LNCAP (cell line): ENCODE measurements around the gene TMPRSS9.

ENCODE experiments used
- CTCF ChIP-seq: fragments of 450-650 bp; IDR thresholded peaks from 2 replicates; pipeline ENCODE4 v1.5.1; 2017; ENCODE audit warnings: mild to moderate bottlenecking

The TMPRSS9 gene

GRCh38 chr19:2325281-2326046, 34.6 kb upstream of the TMPRSS9 start:
- no peak for TF ChIP-seq CTCF

- TF ChIP-seq CTCF: no peak
These were observed 33.2 kb upstream of the TMPRSS9 start for GRCh38 chr19:2326699-2327360.

GRCh38 chr19:2327773-2328400, 32.2 kb upstream of the TMPRSS9 start:
- no peak for TF ChIP-seq CTCF

- TF ChIP-seq CTCF: no peak
These were observed 31.5 kb upstream of the TMPRSS9 start, which contains the start of the genes LSM7 and SPPL2B for GRCh38 chr19:2328401-2329148. TSS of gene LSM7 (minus strand) at chr19:2328586. CDS start at chr19:2328566, 20 bp downstream. TSS of gene SPPL2B (plus strand) at chr19:2328684. CDS start at chr19:2328710, 26 bp downstream.

- no peak for TF ChIP-seq CTCF
These were observed 31.0 kb upstream of the TMPRSS9 start for GRCh38 chr19:2329149-2329478.

- no peak for TF ChIP-seq CTCF
These were observed 30.6 kb upstream of the TMPRSS9 start for GRCh38 chr19:2329501-2329916.

- TF ChIP-seq CTCF: no peak
These were observed 29.8 kb upstream of the TMPRSS9 start for GRCh38 chr19:2330255-2330631.
